ENCODE results near the gene EVX1. TPM values are rescaled to one million over a fixed set of nuclear protein-coding genes. Genes with fewer than 3 reads are reported as not detected.

EVX1 gene
- total RNA-seq, 1 experiment from 2014 or later, result not detected

DNA sequence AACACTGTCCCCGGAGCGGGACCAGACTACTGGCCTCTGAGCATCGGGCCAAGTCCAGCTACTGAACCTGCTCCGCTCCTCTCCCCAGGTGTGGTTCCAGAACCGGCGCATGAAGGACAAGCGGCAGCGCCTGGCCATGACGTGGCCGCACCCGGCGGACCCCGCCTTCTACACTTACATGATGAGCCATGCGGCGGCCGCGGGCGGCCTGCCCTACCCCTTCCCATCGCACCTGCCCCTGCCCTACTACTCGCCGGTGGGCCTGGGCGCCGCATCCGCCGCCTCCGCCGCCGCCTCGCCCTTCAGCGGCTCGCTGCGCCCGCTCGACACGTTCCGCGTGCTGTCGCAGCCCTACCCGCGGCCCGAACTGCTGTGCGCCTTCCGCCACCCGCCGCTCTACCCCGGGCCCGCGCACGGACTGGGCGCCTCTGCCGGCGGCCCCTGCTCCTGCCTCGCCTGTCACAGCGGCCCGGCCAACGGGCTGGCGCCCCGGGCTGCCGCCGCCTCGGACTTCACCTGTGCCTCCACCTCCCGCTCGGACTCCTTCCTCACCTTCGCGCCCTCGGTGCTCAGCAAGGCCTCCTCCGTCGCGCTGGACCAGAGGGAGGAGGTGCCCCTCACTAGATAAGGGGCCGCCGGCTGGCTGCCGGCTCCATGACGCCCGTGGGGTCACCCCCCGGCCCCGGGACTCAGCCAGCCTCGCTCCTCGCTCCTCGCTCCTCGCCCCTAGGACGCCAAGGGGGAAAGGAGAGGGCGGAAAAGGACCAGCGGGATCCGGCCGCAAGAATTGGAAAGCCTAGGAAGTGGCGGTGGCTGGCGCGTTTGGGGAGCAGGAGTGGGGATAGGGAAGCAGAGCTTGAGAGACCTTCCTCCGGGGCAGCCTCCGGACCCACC is 3.4 kb downstream of the EVX1 start:
- Mint-ChIP-seq H3K9me3 (ENCODE audit: unreplicated experiment) (no peaks in the 10 kb centered on the region), H3K27me3 (ENCODE audit: insufficient read depth, unreplicated experiment) (no peaks in the 10 kb centered on the region), H3K27ac (ENCODE audit: unreplicated experiment) (no peak overlapping the region), H3K4me1 (ENCODE audit: low read depth, unreplicated experiment) (no peaks in the 10 kb centered on the region), H3K4me3 (ENCODE audit: unreplicated experiment) (no peak overlapping the region), H3K36me3 (ENCODE audit: insufficient read depth, unreplicated experiment) (no peaks in the 10 kb centered on the region)
- BruUV-seq (replicated peaks), result no TSS peak
- Histone ChIP-seq H3K4me1 (no peaks in the 10 kb centered on the region), H3K27me3 (replicated peaks; ENCODE audit: control insufficient read depth, insufficient read depth, low read length) (no peaks in the 10 kb centered on the region), H3K4me3 (ENCODE audit: low read depth, low read length) (no peak overlapping the region), H3K36me3 (ENCODE audit: control insufficient read depth, insufficient read depth, low read length) (no peaks in the 10 kb centered on the region), H3K9me3 (no peaks in the 10 kb centered on the region)
- TF ChIP-seq CTCF (IDR thresholded peaks at IDR 0.05; ENCODE audit: insufficient read depth in 1 of 2, low read depth in 1 of 2, low read length in 1 of 2, severe bottlenecking in 1 of 2, unreplicated experiment in 1 of 2), result no peak
- ChIA-PET POLR2A (no interaction called here), CTCF (no interaction called here)
- DNase-seq, result no peak
- intact Hi-C loops (cut with micrococcal nuclease; ENCODE audit: unreplicated experiment), result no loop called here

DNA sequence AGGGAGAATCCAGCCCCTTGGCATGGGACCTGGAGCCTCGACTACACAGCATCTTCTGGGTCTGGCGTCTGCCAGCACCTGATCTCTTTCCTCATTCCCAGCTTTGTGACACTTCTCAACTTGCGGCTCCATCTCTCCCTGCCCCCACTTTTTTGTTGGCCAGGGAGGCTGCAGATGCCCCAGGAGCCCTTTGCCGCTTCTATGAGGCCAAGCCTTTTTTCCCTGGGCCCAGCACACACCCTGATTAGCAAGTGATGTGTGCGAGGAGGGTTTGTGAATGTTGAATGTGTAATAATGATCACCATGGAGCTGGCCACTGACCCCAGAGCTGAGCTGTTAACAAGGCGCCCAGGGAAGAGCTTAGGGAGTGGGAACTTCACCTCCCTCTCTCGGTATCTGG is 4.4 kb downstream of the EVX1 start:
- no peaks in the 10 kb centered on the region for H3K4me1 Mint-ChIP-seq (ENCODE audit: low read depth, unreplicated experiment)
- Histone ChIP-seq H3K4me3 (ENCODE audit: low read depth, low read length) (no peak overlapping the region), H3K9me3 (no peaks in the 10 kb centered on the region), H3K27me3 (replicated peaks; ENCODE audit: control insufficient read depth, insufficient read depth, low read length) (no peaks in the 10 kb centered on the region), H3K36me3 (ENCODE audit: control insufficient read depth, insufficient read depth, low read length) (no peaks in the 10 kb centered on the region), H3K4me1 (no peaks in the 10 kb centered on the region)
- H3K9me3 Mint-ChIP-seq (ENCODE audit: unreplicated experiment), result no peaks in the 10 kb centered on the region
- no peaks in the 10 kb centered on the region for H3K27me3 Mint-ChIP-seq (ENCODE audit: insufficient read depth, unreplicated experiment)
- no peak for TF ChIP-seq CTCF (IDR thresholded peaks at IDR 0.05; ENCODE audit: insufficient read depth in 1 of 2, low read depth in 1 of 2, low read length in 1 of 2, severe bottlenecking in 1 of 2, unreplicated experiment in 1 of 2)
- BruUV-seq (replicated peaks), result no TSS peak
- intact Hi-C loops (cut with micrococcal nuclease; ENCODE audit: unreplicated experiment), result no loop called here
- no peak overlapping the region for H3K4me3 Mint-ChIP-seq (ENCODE audit: unreplicated experiment)
- no peak for DNase-seq
- POLR2A ChIA-PET, result no interaction called here
- H3K27ac Mint-ChIP-seq (ENCODE audit: unreplicated experiment), result no peak overlapping the region
- H3K36me3 Mint-ChIP-seq (ENCODE audit: insufficient read depth, unreplicated experiment), result no peaks in the 10 kb centered on the region
- CTCF ChIA-PET, result no interaction called here

DNA sequence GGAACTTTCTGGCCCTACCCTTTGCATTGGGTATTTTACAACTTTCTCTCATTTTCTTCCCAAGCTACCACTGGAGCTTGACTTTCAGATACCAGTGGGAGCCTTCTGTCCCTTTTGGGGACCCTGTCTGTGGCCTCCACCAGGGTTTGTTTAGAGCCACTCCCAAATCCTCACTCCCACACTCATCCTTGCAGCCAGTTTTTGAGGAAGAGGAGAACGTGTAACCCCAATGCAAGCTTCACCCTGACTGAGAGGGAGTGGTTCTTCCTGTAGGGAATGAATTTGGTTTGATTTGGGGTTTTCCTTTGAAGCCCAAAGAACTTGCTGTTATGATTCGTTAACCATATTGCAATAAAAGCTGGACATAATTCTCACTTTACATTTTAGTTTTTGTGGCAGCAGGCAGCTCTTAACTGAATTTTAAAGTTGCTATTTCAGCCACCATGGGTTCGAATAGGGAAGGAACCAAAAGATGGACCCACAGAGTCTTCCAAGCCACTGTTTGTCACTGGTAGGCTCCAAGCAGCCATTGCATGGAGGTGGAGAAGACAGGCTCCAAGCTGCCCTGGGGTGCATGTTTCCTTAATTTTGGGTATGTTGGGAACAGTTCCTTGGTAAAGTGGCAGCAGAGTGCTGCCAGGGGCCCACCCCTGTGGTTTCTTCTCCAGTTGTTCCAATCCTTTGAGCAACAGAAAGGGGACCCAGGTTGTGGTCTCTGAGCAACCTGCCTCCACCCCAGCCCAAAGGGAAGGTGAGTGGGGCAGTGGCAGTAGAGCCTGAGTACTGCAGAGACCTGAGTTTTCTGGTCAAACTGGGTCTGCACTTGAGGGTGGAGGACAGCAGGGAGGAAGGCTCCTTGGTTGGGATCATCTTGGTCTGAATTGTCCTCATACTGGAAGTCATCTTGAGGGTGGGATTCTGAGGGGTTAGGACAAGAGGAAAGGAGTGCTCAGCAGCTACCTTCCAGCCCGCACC is 5.1 kb downstream of the EVX1 start:
- Histone ChIP-seq H3K4me1 (no peaks in the 10 kb centered on the region), H3K9me3 (no peaks in the 10 kb centered on the region), H3K4me3 (ENCODE audit: low read depth, low read length) (no peak overlapping the region), H3K36me3 (ENCODE audit: control insufficient read depth, insufficient read depth, low read length) (no peaks in the 10 kb centered on the region), H3K27me3 (replicated peaks; ENCODE audit: control insufficient read depth, insufficient read depth, low read length) (no peaks in the 10 kb centered on the region)
- no peaks in the 10 kb centered on the region for H3K27me3 Mint-ChIP-seq (ENCODE audit: insufficient read depth, unreplicated experiment)
- no peaks in the 10 kb centered on the region for H3K36me3 Mint-ChIP-seq (ENCODE audit: insufficient read depth, unreplicated experiment)
- no peak overlapping the region for H3K4me3 Mint-ChIP-seq (ENCODE audit: unreplicated experiment)
- no peaks in the 10 kb centered on the region for H3K9me3 Mint-ChIP-seq (ENCODE audit: unreplicated experiment)
- no TSS peak for BruUV-seq (replicated peaks)
- H3K27ac Mint-ChIP-seq (ENCODE audit: unreplicated experiment), result no peak overlapping the region
- no peaks in the 10 kb centered on the region for H3K4me1 Mint-ChIP-seq (ENCODE audit: low read depth, unreplicated experiment)
- ChIA-PET POLR2A (no interaction called here), CTCF (no interaction called here)
- no peak for DNase-seq
- intact Hi-C loops (cut with micrococcal nuclease; ENCODE audit: unreplicated experiment), result no loop called here
- no peak for TF ChIP-seq CTCF (IDR thresholded peaks at IDR 0.05; ENCODE audit: insufficient read depth in 1 of 2, low read depth in 1 of 2, low read length in 1 of 2, severe bottlenecking in 1 of 2, unreplicated experiment in 1 of 2)

Data from Caco-2 (cell line).